Measurements from ENCODE around the gene USP40. TPM values are rescaled to one million over a fixed set of nuclear protein-coding genes. Genes with fewer than 3 reads are reported as not detected.

The USP40 gene
- total and polyA plus RNA-seq, 10 of the 15 experiments (the other 5 are each of a cell fraction or from before 2014, with no cell fraction given): 3.4 to 20.8 (median 15.2) TPM

DNA sequence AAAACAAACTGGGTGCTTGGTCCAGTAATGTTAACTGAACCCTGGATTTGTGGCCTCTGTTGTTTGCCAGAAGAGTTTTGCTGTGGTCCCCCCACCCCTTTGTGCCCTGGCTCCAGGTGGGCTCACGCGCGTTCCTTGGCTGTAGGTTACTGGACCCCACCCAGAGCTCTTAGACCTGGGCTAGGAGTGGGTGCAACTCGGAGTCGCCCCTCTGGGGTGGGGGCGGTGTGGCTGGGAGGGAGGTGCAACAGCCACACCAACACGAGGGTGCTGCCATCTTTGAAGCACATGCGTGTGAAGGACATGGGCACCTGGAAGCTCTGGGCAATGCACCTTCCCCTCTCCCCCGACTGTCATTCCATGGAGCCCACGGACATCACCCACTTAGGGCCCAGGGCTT lies 92.7 kb downstream of the USP40 start:
- intact Hi-C loops (cut with micrococcal nuclease; ENCODE audit: unreplicated experiment) (no loop called here), in situ Hi-C loops (cut with MboI) (no loop called here)
- no peak for FAIRE-seq
- no peaks in the 10 kb centered on the region for H3K4me1 ChIP-seq (ENCODE audit: control insufficient read depth, insufficient read depth, low read length)
- no TSS peak for BruUV-seq (replicated peaks)
- ChIA-PET POLR2A (no interaction called here), SMC1A (ENCODE audit: uncharacterized antibody, unreplicated experiment) (no interaction called here), CTCF (no interaction called here), RAD21 (ENCODE audit: unreplicated experiment) (no interaction called here)
- H3K4me2 ChIP-seq (ENCODE audit: control insufficient read depth, insufficient read depth): no peak overlapping the region
- peaks cover 4% of the 10 kb centered on the region in 2 experiments; a peak in 3 of 4 replicates for H3K36me3 ChIP-seq (ENCODE audit: control insufficient read depth in 2 of 2, insufficient read depth in 2 of 2, low read length in 1 of 2)
- no peaks in the 10 kb centered on the region for H3K27me3 ChIP-seq (replicated peaks in 1 of 2; ENCODE audit: control insufficient read depth in 2 of 2, insufficient read depth in 2 of 2, low read length in 1 of 2)
- DNase-seq (ENCODE audit: low read depth, low spot score): no peak
- no peak overlapping the region for H3K9ac ChIP-seq (ENCODE audit: control insufficient read depth, insufficient read depth, low read length)
- no peak overlapping the region for H3K27ac ChIP-seq (ENCODE audit: control insufficient read depth, insufficient read depth)
- H4K20me1 ChIP-seq (ENCODE audit: control insufficient read depth, insufficient read depth): no peaks in the 10 kb centered on the region
- H3K79me2 ChIP-seq (ENCODE audit: control insufficient read depth, insufficient read depth, low read length): no peaks in the 10 kb centered on the region
- H3K4me3 ChIP-seq: no peak overlapping the region
- H2AFZ ChIP-seq (ENCODE audit: control insufficient read depth, low read depth, low read length): no peak overlapping the region
- 98% methylated on average over 10 of the region's 10 CpGs for WGBS (ENCODE audit: insufficient coverage, insufficient replicate concordance, low lambda C conversion rate, missing lambda C conversion rate)
- no peak for ATAC-seq
- TF ChIP-seq, protein P1, sequence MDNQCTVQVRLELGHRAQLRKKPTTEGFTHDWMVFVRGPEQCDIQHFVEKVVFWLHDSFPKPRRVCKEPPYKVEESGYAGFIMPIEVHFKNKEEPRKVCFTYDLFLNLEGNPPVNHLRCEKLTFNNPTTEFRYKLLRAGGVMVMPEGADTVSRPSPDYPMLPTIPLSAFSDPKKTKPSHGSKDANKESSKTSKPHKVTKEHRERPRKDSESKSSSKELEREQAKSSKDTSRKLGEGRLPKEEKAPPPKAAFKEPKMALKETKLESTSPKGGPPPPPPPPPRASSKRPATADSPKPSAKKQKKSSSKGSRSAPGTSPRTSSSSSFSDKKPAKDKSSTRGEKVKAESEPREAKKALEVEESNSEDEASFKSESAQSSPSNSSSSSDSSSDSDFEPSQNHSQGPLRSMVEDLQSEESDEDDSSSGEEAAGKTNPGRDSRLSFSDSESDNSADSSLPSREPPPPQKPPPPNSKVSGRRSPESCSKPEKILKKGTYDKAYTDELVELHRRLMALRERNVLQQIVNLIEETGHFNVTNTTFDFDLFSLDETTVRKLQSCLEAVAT (IDR thresholded peaks at IDR 0.05): no peak
- TF ChIP-seq SIN3A (IDR thresholded peaks at IDR 0.05; ENCODE audit: low read depth, low read length) (no peak), ZNF384 (IDR thresholded peaks at IDR 0.05; ENCODE audit: borderline replicate concordance, low read depth, low read length) (no peak), SREBF2 (IDR thresholded peaks at IDR 0.05; ENCODE audit: low read length) (no peak), CBFB (IDR thresholded peaks at IDR 0.05; ENCODE audit: low read depth) (no peak), SP1 (IDR thresholded peaks at IDR 0.05; ENCODE audit: low read depth, low read length) (no peak), BMI1 (IDR thresholded peaks at IDR 0.05; ENCODE audit: borderline replicate concordance) (no peak), ATF7 (IDR thresholded peaks at IDR 0.05; ENCODE audit: low read depth) (no peak)
- H3K9me3 ChIP-seq (replicated peaks; ENCODE audit: control insufficient read depth, insufficient read depth, low read length): no peaks in the 10 kb centered on the region

GRCh38 chr2:233473386-233473791 lies 93.2 kb downstream of the USP40 start:
- FAIRE-seq (no peak), ATAC-seq (no peak), DNase-seq (ENCODE audit: low read depth, low spot score) (no peak)
- 95% methylated on average over 17 of the region's 19 CpGs for WGBS (ENCODE audit: insufficient coverage, insufficient replicate concordance, low lambda C conversion rate, missing lambda C conversion rate)
- BruUV-seq (replicated peaks): no TSS peak
- in situ Hi-C loops (cut with MboI) (no loop called here), intact Hi-C loops (cut with micrococcal nuclease; ENCODE audit: unreplicated experiment) (no loop called here)
- peaks cover 8 to 9% of the 10 kb centered on the region in 2 experiments; a peak in 3 of 4 replicates for H3K36me3 ChIP-seq (ENCODE audit: control insufficient read depth in 2 of 2, insufficient read depth in 2 of 2, low read length in 1 of 2)
- H3K4me1 ChIP-seq (ENCODE audit: control insufficient read depth, insufficient read depth, low read length): no peaks in the 10 kb centered on the region
- no peak for TF ChIP-seq POLR2A (IDR thresholded peaks at IDR 0.05; ENCODE audit: low read depth, low read length)
- TF ChIP-seq PAX5 (IDR thresholded peaks at IDR 0.05; ENCODE audit: borderline replicate concordance, low read depth, low read length): no peak
- TF ChIP-seq CREB1 (IDR thresholded peaks at IDR 0.05; ENCODE audit: low read depth): no peak
- no peak for TF ChIP-seq DPF2 (IDR thresholded peaks at IDR 0.05)
- no peak for TF ChIP-seq RAD51 (IDR thresholded peaks at IDR 0.05)
- no peak for TF ChIP-seq NFYA (IDR thresholded peaks at IDR 0.05; ENCODE audit: borderline replicate concordance, low read depth, low read length)
- TF ChIP-seq STAT3 (IDR thresholded peaks at IDR 0.05; ENCODE audit: low read depth, low read length): no peak
- TF ChIP-seq CEBPB (IDR thresholded peaks at IDR 0.05; ENCODE audit: borderline replicate concordance in 1 of 2, low read depth in 2 of 2, low read length in 2 of 2): no peak
- TF ChIP-seq, protein P2, sequence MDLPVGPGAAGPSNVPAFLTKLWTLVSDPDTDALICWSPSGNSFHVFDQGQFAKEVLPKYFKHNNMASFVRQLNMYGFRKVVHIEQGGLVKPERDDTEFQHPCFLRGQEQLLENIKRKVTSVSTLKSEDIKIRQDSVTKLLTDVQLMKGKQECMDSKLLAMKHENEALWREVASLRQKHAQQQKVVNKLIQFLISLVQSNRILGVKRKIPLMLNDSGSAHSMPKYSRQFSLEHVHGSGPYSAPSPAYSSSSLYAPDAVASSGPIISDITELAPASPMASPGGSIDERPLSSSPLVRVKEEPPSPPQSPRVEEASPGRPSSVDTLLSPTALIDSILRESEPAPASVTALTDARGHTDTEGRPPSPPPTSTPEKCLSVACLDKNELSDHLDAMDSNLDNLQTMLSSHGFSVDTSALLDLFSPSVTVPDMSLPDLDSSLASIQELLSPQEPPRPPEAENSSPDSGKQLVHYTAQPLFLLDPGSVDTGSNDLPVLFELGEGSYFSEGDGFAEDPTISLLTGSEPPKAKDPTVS (IDR thresholded peaks at IDR 0.05; ENCODE audit: low read depth, low read length): no peak
- TF ChIP-seq EED (IDR thresholded peaks at IDR 0.05; ENCODE audit: low read depth): no peak
- no peak for TF ChIP-seq ZNF24 (IDR thresholded peaks at IDR 0.05)
- no peak for TF ChIP-seq BRCA1 (IDR thresholded peaks at IDR 0.05; ENCODE audit: low read depth, low read length)
- no peak for TF ChIP-seq POLR2AphosphoS5 (IDR thresholded peaks at IDR 0.05; ENCODE audit: low read length)
- H3K27ac ChIP-seq (ENCODE audit: control insufficient read depth, insufficient read depth): no peak overlapping the region
- CTCF ChIA-PET: no interaction called here
- SMC1A ChIA-PET (ENCODE audit: uncharacterized antibody, unreplicated experiment): no interaction called here
- POLR2A ChIA-PET: no interaction called here
- H2AFZ ChIP-seq (ENCODE audit: control insufficient read depth, low read depth, low read length): no peak overlapping the region
- H3K4me3 ChIP-seq: no peak overlapping the region
- no peak overlapping the region for H3K4me2 ChIP-seq (ENCODE audit: control insufficient read depth, insufficient read depth)
- RAD21 ChIA-PET (ENCODE audit: unreplicated experiment): no interaction called here
- H3K79me2 ChIP-seq (ENCODE audit: control insufficient read depth, insufficient read depth, low read length): no peaks in the 10 kb centered on the region
- H3K27me3 ChIP-seq (replicated peaks in 1 of 2; ENCODE audit: control insufficient read depth in 2 of 2, insufficient read depth in 2 of 2, low read length in 1 of 2): no peaks in the 10 kb centered on the region
- H3K9ac ChIP-seq (ENCODE audit: control insufficient read depth, insufficient read depth, low read length): no peak overlapping the region
- H4K20me1 ChIP-seq (ENCODE audit: control insufficient read depth, insufficient read depth): no peaks in the 10 kb centered on the region
- no peaks in the 10 kb centered on the region for H3K9me3 ChIP-seq (replicated peaks; ENCODE audit: control insufficient read depth, insufficient read depth, low read length)

Data from GM12878 (cell line).